ENCODE data around the gene KCNJ12.
"Not testable (repeated sequence)": the region's sequence is repeated elsewhere in the genome, so short reads cannot be mapped to it uniquely, and the experiment has no call there.

KCNJ12 gene

GRCh38 chr17:21389394-21389793 is 13.2 kb downstream of the KCNJ12 start:
- no peak for DNase-seq

GRCh38 chr17:21390294-21390693 is 14.1 kb downstream of the KCNJ12 start:
- DNase-seq: no peak

GRCh38 chr17:21392266-21392665 is 16.1 kb downstream of the KCNJ12 start:
- DNase-seq: no peak

- no peak for DNase-seq
These were observed 18.1 kb downstream of the KCNJ12 start for GRCh38 chr17:21394265-21394664.

GRCh38 chr17:21395764-21396163 is 19.6 kb downstream of the KCNJ12 start:
- DNase-seq: no peak

GRCh38 chr17:21396237-21396636 is 20.1 kb downstream of the KCNJ12 start:
- no peak for DNase-seq

- no peak for DNase-seq
These were observed 21.4 kb downstream of the KCNJ12 start for GRCh38 chr17:21397341-21398190.

- DNase-seq: no peak
These were observed 23.5 kb downstream of the KCNJ12 start for GRCh38 chr17:21399474-21400186.

GRCh38 chr17:21400187-21400569 is 24.0 kb downstream of the KCNJ12 start:
- not testable (repeated sequence) for DNase-seq

- DNase-seq: no peak
These were observed 24.8 kb downstream of the KCNJ12 start for GRCh38 chr17:21400816-21401593.

GRCh38 chr17:21402166-21402571 is 26.0 kb downstream of the KCNJ12 start:
- DNase-seq: not testable (repeated sequence)

GRCh38 chr17:21402926-21403325 is 26.8 kb downstream of the KCNJ12 start:
- not testable (repeated sequence) for DNase-seq

- DNase-seq: not testable (repeated sequence)
These were observed 27.9 kb downstream of the KCNJ12 start for GRCh38 chr17:21404106-21404505.

- DNase-seq: not testable (repeated sequence)
These were observed 28.4 kb downstream of the KCNJ12 start for GRCh38 chr17:21404539-21404938.

- not testable (repeated sequence) for DNase-seq
These were observed 29.0 kb downstream of the KCNJ12 start for GRCh38 chr17:21404956-21405731.

GRCh38 chr17:21405904-21406400 is 29.8 kb downstream of the KCNJ12 start:
- DNase-seq: not testable (repeated sequence)

GRCh38 chr17:21406616-21407404 is 30.7 kb downstream of the KCNJ12 start:
- not testable (repeated sequence) for DNase-seq

GRCh38 chr17:21407752-21408151 is 31.6 kb downstream of the KCNJ12 start:
- DNase-seq: not testable (repeated sequence)

GRCh38 chr17:21408224-21408623 is 32.1 kb downstream of the KCNJ12 start:
- DNase-seq: not testable (repeated sequence)

GRCh38 chr17:21408766-21409300 is 32.7 kb downstream of the KCNJ12 start:
- DNase-seq: not testable (repeated sequence)

- not testable (repeated sequence) for DNase-seq
These were observed 33.2 kb downstream of the KCNJ12 start for GRCh38 chr17:21409388-21409787.
